Camera-type eye (tissue), 1 donor: Measurements from ENCODE around the gene SETD2. TPM values are rescaled to one million over a fixed set of nuclear protein-coding genes. Genes with fewer than 3 reads are reported as not detected.

Experiments
- total RNA-seq: library from RNA; depleted of rRNA; stranded (reverse); fragments of >200 nt; gene quantifications from one replicate; pipeline ENCODE4 v1.2.3, GENCODE V29; 2014

SETD2 gene, protein sequence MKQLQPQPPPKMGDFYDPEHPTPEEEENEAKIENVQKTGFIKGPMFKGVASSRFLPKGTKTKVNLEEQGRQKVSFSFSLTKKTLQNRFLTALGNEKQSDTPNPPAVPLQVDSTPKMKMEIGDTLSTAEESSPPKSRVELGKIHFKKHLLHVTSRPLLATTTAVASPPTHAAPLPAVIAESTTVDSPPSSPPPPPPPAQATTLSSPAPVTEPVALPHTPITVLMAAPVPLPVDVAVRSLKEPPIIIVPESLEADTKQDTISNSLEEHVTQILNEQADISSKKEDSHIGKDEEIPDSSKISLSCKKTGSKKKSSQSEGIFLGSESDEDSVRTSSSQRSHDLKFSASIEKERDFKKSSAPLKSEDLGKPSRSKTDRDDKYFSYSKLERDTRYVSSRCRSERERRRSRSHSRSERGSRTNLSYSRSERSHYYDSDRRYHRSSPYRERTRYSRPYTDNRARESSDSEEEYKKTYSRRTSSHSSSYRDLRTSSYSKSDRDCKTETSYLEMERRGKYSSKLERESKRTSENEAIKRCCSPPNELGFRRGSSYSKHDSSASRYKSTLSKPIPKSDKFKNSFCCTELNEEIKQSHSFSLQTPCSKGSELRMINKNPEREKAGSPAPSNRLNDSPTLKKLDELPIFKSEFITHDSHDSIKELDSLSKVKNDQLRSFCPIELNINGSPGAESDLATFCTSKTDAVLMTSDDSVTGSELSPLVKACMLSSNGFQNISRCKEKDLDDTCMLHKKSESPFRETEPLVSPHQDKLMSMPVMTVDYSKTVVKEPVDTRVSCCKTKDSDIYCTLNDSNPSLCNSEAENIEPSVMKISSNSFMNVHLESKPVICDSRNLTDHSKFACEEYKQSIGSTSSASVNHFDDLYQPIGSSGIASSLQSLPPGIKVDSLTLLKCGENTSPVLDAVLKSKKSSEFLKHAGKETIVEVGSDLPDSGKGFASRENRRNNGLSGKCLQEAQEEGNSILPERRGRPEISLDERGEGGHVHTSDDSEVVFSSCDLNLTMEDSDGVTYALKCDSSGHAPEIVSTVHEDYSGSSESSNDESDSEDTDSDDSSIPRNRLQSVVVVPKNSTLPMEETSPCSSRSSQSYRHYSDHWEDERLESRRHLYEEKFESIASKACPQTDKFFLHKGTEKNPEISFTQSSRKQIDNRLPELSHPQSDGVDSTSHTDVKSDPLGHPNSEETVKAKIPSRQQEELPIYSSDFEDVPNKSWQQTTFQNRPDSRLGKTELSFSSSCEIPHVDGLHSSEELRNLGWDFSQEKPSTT (N-terminal part only)
- total RNA-seq, result 115 TPM

DNA sequence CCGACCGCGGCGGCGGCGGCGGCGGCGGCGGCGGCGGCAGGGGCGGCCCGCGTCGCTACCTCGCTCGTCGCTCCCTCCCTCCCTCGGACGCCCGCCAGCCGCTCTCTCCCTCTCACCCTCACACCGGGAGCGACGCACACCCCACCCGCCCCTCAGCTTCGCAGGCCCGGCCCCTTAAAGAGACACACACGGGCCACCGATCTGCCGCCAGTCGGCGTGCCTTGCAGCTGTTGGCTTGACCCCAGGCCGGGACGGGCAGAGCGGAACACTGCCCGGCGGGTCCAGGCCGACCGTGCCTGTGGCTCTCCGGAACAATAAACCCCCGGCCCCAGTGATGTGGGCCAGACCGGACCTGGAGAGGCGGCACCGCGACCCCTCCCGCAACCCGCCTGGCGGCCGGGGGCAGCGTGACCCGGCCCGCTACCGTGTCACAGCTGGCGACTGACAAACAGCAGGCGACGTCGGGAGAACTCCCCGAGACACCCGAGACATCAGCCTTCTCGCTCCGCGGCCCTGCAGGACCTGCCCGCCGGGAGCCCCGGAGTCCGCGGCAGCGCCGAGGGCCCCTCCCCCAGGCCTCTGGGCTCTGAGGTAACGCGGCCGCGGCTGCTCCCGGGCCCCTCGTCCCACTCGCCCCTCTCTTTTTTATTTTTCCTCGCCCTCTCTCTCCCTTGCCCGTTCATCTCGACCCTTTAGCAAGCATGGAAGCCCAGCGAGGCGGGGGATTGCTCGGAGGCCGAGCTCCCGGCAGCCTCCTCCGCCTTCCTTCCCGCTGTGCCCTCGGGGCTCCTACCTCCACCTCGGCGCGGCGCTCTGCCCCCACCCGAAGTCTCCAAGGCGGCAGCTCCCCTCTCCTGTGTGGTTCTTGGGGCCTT lies at the start of gene SETD2:
TSS of gene SETD2 (minus strand) at position 107 of the 875 bp plus-strand sequence. CDS start 189 bp downstream, outside the sequence.

DNA sequence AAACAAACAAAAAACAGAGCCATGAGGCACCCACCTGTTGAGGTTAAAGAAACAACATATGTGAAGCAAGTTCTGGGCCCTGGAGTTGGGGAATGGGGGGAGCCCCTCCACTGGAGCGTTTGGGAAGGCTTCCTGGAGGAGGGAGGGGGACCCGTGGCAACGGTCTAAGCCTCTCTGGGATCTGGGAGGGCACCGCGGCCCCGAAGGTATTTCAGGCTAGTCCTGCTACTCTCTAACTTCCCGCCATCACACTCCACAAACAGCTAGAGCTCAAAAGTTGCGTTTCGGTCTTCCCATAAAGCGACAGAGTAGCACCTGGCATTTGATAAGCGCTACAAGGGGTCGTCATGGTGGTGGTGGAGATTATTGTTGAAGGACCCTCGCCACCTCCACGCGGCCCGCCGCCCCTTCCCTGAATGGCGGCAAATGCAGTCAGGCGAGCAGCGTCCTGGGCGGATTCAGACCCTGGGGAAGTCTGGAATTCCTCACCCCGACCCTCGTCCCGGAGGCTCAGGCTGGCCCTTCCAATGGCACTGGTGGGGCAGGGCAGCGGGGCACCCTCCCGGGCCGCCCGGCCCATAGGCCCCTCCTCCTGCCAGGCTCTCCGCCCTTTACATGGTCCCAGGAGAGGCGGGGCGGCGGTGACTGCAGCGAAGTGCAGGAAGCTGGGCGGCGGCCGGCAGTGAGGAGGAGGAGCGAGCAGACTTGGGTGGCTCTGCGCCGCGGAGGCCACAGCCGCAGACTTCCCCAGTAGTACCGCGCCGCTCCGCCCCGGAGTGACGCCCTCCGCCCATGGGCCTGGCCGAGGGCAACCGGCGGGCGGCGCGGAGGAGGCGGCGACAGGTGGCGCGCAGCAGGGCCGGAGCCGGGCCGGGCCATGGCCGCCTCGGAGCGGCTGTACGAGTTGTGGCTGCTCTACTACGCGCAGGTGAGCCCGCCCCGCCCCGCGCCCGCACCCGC lies 184.6 kb downstream of the SETD2 start, which contains the start of gene NBEAL2:
TSS of gene NBEAL2 (plus strand) at position 682 of the 960 bp plus-strand sequence. CDS start at position 878, 196 bp downstream.

GRCh38 chr3:46976326-46977190 lies 187.4 kb downstream of the SETD2 start, which contains the start of gene CCDC12:
TSS of gene CCDC12 (minus strand) at chr3:46976745. CDS start at chr3:46976732, 13 bp downstream.

Other genes with a start within 250 kb of the SETD2 start
- 30.2 TPM for gene CCDC12, start 187.4 kb downstream of the SETD2 start, total RNA-seq
- 20.4 TPM for gene NBEAL2, start 184.4 kb downstream of the SETD2 start, total RNA-seq
- gene KIF9, start 118.7 kb upstream of the SETD2 start, total RNA-seq, result 11.5 TPM
- 44.2 TPM for gene KLHL18, start 118.8 kb upstream of the SETD2 start, total RNA-seq
- gene PTPN23, start 216.9 kb upstream of the SETD2 start, total RNA-seq, result 25.0 TPM